Endothelial cell (in vitro differentiated cells): ENCODE results near the gene SEMA6B. TPM values are rescaled to one million over a fixed set of nuclear protein-coding genes. Genes with fewer than 3 reads are reported as not detected.

ENCODE experiments used
- DNase-seq: peaks from one replicate; pipeline ENCODE4 v3.0.0; 2021; ENCODE audit warnings: low spot score
- H3K27ac Mint-ChIP-seq: one replicate; pipeline ENCODE4 v1.8.0; 2021; ENCODE audit warnings: mixed read lengths, inconsistent platforms; ENCODE audit not compliant: unreplicated experiment
- H3K27me3 Mint-ChIP-seq: one replicate; pipeline ENCODE4 v1.8.0; 2021; ENCODE audit warnings: mild to moderate bottlenecking, moderate library complexity, mixed read lengths, inconsistent platforms; ENCODE audit not compliant: unreplicated experiment
- H3K36me3 Mint-ChIP-seq: one replicate; pipeline ENCODE4 v1.8.0; 2021; ENCODE audit warnings: mild to moderate bottlenecking, low read depth, mixed read lengths, inconsistent platforms; ENCODE audit not compliant: unreplicated experiment
- H3K4me1 Mint-ChIP-seq: one replicate; pipeline ENCODE4 v1.8.0; 2021; ENCODE audit warnings: mild to moderate bottlenecking, mixed read lengths, inconsistent platforms; ENCODE audit not compliant: unreplicated experiment
- H3K4me3 Mint-ChIP-seq: one replicate; pipeline ENCODE4 v1.8.0; 2021; ENCODE audit warnings: mild to moderate bottlenecking, mixed read lengths, inconsistent platforms; ENCODE audit not compliant: unreplicated experiment
- H3K9me3 Mint-ChIP-seq: one replicate; pipeline ENCODE4 v1.8.0; 2021; ENCODE audit warnings: mixed read lengths, inconsistent platforms; ENCODE audit not compliant: unreplicated experiment
- total RNA-seq: library from RNA; stranded (reverse); fragmentation: NEBNext Ultra II Directional; extraction: Animal tissue kit (Norgen Biotek cat#: 25700); gene quantifications from one replicate; pipeline ENCODE4 v1.2.1, GENCODE V29; 2021; ENCODE audit not compliant: unreplicated experiment
- TF ChIP-seq, protein P1 (sequence below): fragments of 200-600 bp; sonication (generic); IDR thresholded peaks from one replicate; pipeline ENCODE4 v1.5.0; 2021; ENCODE audit warnings: antibody characterized with exemption; ENCODE audit not compliant: unreplicated experiment

SEMA6B gene
- total RNA-seq, 1 donor from 2014 or later: 43.7 TPM

GRCh38 chr19:4583961-4584669, 24.6 kb upstream of the SEMA6B start:
- Mint-ChIP-seq H3K4me3 (no peak overlapping the region), H3K36me3 (no peaks in the 10 kb centered on the region), H3K4me1 (peaks cover 7% of the 10 kb centered on the region), H3K27ac (no peak overlapping the region), H3K9me3 (no peaks in the 10 kb centered on the region), H3K27me3 (peaks cover 16% of the 10 kb centered on the region)
- TF ChIP-seq, protein P1, sequence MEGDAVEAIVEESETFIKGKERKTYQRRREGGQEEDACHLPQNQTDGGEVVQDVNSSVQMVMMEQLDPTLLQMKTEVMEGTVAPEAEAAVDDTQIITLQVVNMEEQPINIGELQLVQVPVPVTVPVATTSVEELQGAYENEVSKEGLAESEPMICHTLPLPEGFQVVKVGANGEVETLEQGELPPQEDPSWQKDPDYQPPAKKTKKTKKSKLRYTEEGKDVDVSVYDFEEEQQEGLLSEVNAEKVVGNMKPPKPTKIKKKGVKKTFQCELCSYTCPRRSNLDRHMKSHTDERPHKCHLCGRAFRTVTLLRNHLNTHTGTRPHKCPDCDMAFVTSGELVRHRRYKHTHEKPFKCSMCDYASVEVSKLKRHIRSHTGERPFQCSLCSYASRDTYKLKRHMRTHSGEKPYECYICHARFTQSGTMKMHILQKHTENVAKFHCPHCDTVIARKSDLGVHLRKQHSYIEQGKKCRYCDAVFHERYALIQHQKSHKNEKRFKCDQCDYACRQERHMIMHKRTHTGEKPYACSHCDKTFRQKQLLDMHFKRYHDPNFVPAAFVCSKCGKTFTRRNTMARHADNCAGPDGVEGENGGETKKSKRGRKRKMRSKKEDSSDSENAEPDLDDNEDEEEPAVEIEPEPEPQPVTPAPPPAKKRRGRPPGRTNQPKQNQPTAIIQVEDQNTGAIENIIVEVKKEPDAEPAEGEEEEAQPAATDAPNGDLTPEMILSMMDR: no peak
- DNase-seq: peak; percentile 53

DNA sequence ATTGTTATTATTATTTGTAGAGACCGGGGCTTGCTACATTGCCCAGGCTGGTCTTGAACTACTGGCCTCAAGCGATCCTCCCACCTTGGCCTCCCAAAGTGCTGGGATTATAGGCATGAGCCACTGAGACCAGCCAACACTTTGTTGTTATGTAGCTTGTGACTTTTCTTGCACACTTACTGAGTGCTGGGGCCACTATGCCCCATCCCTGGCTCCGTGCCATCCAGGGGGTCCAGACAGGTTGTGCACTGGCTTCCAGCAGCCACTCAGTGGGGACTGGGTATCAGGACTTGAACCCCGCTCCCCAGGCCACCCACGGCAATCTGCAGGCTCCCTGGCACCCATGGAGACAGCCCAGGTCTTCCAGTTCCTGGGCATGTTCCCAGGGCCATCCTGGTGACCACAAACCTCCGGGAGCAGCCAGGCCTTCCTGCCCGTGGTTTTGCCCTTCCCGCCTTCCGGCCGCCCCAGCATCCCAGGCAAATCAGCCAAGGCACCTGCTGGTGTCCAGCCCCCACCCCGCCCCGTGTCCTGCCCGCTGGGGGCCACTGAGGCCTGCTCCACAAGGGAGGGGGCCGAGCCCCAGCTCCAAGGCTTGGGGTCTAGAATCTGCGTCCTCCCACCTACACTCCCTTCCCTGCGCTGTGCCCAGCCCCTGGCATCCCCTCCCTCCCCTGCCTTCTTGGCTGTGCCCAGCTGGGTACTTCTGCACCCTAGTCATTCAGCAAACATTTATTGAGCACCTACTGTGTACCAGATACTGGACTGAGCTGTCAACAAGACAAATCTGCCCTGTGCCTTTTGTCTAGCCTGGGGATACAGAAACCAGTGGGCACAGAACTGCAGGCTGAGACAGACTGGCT, 23.7 kb upstream of the SEMA6B start:
- Mint-ChIP-seq H3K27ac (no peak overlapping the region), H3K4me3 (no peak overlapping the region), H3K36me3 (no peaks in the 10 kb centered on the region), H3K27me3 (peaks cover 20% of the 10 kb centered on the region), H3K4me1 (peaks cover 7% of the 10 kb centered on the region), H3K9me3 (no peaks in the 10 kb centered on the region)
- no peak for DNase-seq
- TF ChIP-seq, protein P1: no peak

GRCh38 chr19:4581666-4582553, 22.4 kb upstream of the SEMA6B start:
- H3K9me3 Mint-ChIP-seq: no peaks in the 10 kb centered on the region
- TF ChIP-seq, protein P1: no peak
- peaks cover 20% of the 10 kb centered on the region for H3K27me3 Mint-ChIP-seq
- H3K4me1 Mint-ChIP-seq: peaks cover 10% of the 10 kb centered on the region
- H3K36me3 Mint-ChIP-seq: no peaks in the 10 kb centered on the region
- H3K4me3 Mint-ChIP-seq: peak overlapping the region; percentile 78
- DNase-seq: no peak
- peak overlapping the region; percentile 23 for H3K27ac Mint-ChIP-seq

GRCh38 chr19:4580961-4581665, 21.6 kb upstream of the SEMA6B start:
- H3K4me1 Mint-ChIP-seq: peaks cover 10% of the 10 kb centered on the region
- DNase-seq: no peak
- peaks cover 23% of the 10 kb centered on the region for H3K27me3 Mint-ChIP-seq
- no peaks in the 10 kb centered on the region for H3K9me3 Mint-ChIP-seq
- no peak overlapping the region for H3K27ac Mint-ChIP-seq
- TF ChIP-seq, protein P1: no peak
- no peaks in the 10 kb centered on the region for H3K36me3 Mint-ChIP-seq
- H3K4me3 Mint-ChIP-seq: peak overlapping the region; percentile 84
